Measurements from ENCODE around the gene C19orf85.
A peak's percentile ranks its signal among the peaks of the same experiment; 100 is the strongest.

C19orf85 gene

GRCh38 chr19:55484593-55485438 lies 20.3 kb upstream of the C19orf85 start, which contains the start of gene NAT14:
Gene NAT14 (plus strand): TSS chr19:55485188. CDS start chr19:55485709, 521 bp downstream.
- DNase-seq (peak; percentile 78), ATAC-seq (peak; percentile 67)
- H3K27me3 Mint-ChIP-seq: no peaks in the 10 kb centered on the region
- H3K27ac Mint-ChIP-seq: peak within 1 kb of the TSS; percentile 81
- H3K9me3 Mint-ChIP-seq: no peaks in the 10 kb centered on the region
- peak within 1 kb of the TSS; percentile 78 for H3K4me3 Mint-ChIP-seq
- no peaks in the 10 kb centered on the region for H3K36me3 Mint-ChIP-seq (ENCODE audit: low read depth)
- H3K4me1 Mint-ChIP-seq: peaks cover 21% of the 10 kb centered on the region

GRCh38 chr19:55483706-55484592 lies 19.4 kb upstream of the C19orf85 start:
- no peak for ATAC-seq
- no peak for DNase-seq
- Mint-ChIP-seq H3K27me3 (no peaks in the 10 kb centered on the region), H3K9me3 (no peaks in the 10 kb centered on the region), H3K36me3 (ENCODE audit: low read depth) (no peaks in the 10 kb centered on the region), H3K27ac (no peak overlapping the region), H3K4me1 (peaks cover 24% of the 10 kb centered on the region), H3K4me3 (peak overlapping the region; percentile 51)

- DNase-seq (no peak), ATAC-seq (no peak)
- H3K4me1 Mint-ChIP-seq: peaks cover 31% of the 10 kb centered on the region
- no peaks in the 10 kb centered on the region for H3K36me3 Mint-ChIP-seq (ENCODE audit: low read depth)
- H3K27ac Mint-ChIP-seq: no peak overlapping the region
- no peak overlapping the region for H3K4me3 Mint-ChIP-seq
- H3K9me3 Mint-ChIP-seq: no peaks in the 10 kb centered on the region
- no peaks in the 10 kb centered on the region for H3K27me3 Mint-ChIP-seq
These were observed 18.6 kb upstream of the C19orf85 start for GRCh38 chr19:55482967-55483705.

- H3K4me1 Mint-ChIP-seq: peaks cover 32% of the 10 kb centered on the region
- ATAC-seq: no peak
These were observed 17.8 kb upstream of the C19orf85 start for GRCh38 chr19:55482156-55482961.

GRCh38 chr19:55481794-55482155 lies 17.2 kb upstream of the C19orf85 start:
- Mint-ChIP-seq H3K27me3 (no peaks in the 10 kb centered on the region), H3K36me3 (ENCODE audit: low read depth) (no peaks in the 10 kb centered on the region), H3K4me3 (no peak overlapping the region), H3K9me3 (no peaks in the 10 kb centered on the region), H3K27ac (no peak overlapping the region), H3K4me1 (peaks cover 30% of the 10 kb centered on the region)
- DNase-seq (no peak), ATAC-seq (no peak)

More at GRCh38 chr19:55482156-55482961, 17.8 kb upstream of the C19orf85 start:
- Mint-ChIP-seq H3K4me3 (no peak overlapping the region), H3K36me3 (ENCODE audit: low read depth) (no peaks in the 10 kb centered on the region), H3K27me3 (no peaks in the 10 kb centered on the region), H3K9me3 (no peaks in the 10 kb centered on the region), H3K27ac (no peak overlapping the region)
- no peak for DNase-seq

GRCh38 chr19:55481148-55481793 lies 16.7 kb upstream of the C19orf85 start:
- Mint-ChIP-seq H3K4me1 (peaks cover 30% of the 10 kb centered on the region), H3K4me3 (no peak overlapping the region), H3K27ac (no peak overlapping the region), H3K36me3 (ENCODE audit: low read depth) (no peaks in the 10 kb centered on the region), H3K27me3 (no peaks in the 10 kb centered on the region), H3K9me3 (no peaks in the 10 kb centered on the region)
- DNase-seq: no peak
- no peak for ATAC-seq

- Mint-ChIP-seq H3K4me3 (no peak overlapping the region), H3K27me3 (no peaks in the 10 kb centered on the region), H3K36me3 (ENCODE audit: low read depth) (no peaks in the 10 kb centered on the region), H3K9me3 (no peaks in the 10 kb centered on the region), H3K27ac (peak overlapping the region; percentile 6), H3K4me1 (peaks cover 33% of the 10 kb centered on the region)
- no peak for ATAC-seq
- no peak for DNase-seq
These were observed 15.1 kb upstream of the C19orf85 start for GRCh38 chr19:55479451-55480230.

GRCh38 chr19:55479045-55479444 lies 14.5 kb upstream of the C19orf85 start:
- no peaks in the 10 kb centered on the region for H3K36me3 Mint-ChIP-seq (ENCODE audit: low read depth)
- no peaks in the 10 kb centered on the region for H3K27me3 Mint-ChIP-seq
- H3K4me3 Mint-ChIP-seq: no peak overlapping the region
- peaks cover 33% of the 10 kb centered on the region for H3K4me1 Mint-ChIP-seq
- no peak for DNase-seq
- no peak for ATAC-seq
- H3K9me3 Mint-ChIP-seq: no peaks in the 10 kb centered on the region
- peak overlapping the region; percentile 6 for H3K27ac Mint-ChIP-seq

GRCh38 chr19:55478364-55478763 lies 13.8 kb upstream of the C19orf85 start:
- peak overlapping the region; percentile 6 for H3K27ac Mint-ChIP-seq
- H3K9me3 Mint-ChIP-seq: no peaks in the 10 kb centered on the region
- no peaks in the 10 kb centered on the region for H3K27me3 Mint-ChIP-seq
- H3K36me3 Mint-ChIP-seq (ENCODE audit: low read depth): no peaks in the 10 kb centered on the region
- peak overlapping the region; percentile 90 for H3K4me3 Mint-ChIP-seq
- no peak for ATAC-seq
- no peak for DNase-seq
- H3K4me1 Mint-ChIP-seq: peaks cover 33% of the 10 kb centered on the region

- H3K36me3 Mint-ChIP-seq (ENCODE audit: low read depth): no peaks in the 10 kb centered on the region
- H3K9me3 Mint-ChIP-seq: no peaks in the 10 kb centered on the region
- DNase-seq (no peak), ATAC-seq (no peak)
- H3K27ac Mint-ChIP-seq: no peak overlapping the region
- peaks cover 33% of the 10 kb centered on the region for H3K4me1 Mint-ChIP-seq
- no peaks in the 10 kb centered on the region for H3K27me3 Mint-ChIP-seq
- H3K4me3 Mint-ChIP-seq: peak overlapping the region; percentile 90
These were observed 13.4 kb upstream of the C19orf85 start for GRCh38 chr19:55477905-55478304.

- peaks cover 33% of the 10 kb centered on the region for H3K4me1 Mint-ChIP-seq
- peak; percentile 98 for DNase-seq
- H3K9me3 Mint-ChIP-seq: no peaks in the 10 kb centered on the region
- H3K27me3 Mint-ChIP-seq: no peaks in the 10 kb centered on the region
- peak within 1 kb of the TSS; percentile 90 for H3K4me3 Mint-ChIP-seq
- H3K27ac Mint-ChIP-seq: peak within 1 kb of the TSS; percentile 94
- no peaks in the 10 kb centered on the region for H3K36me3 Mint-ChIP-seq (ENCODE audit: low read depth)
- peak; percentile 93 for ATAC-seq
These were observed 11.7 kb upstream of the C19orf85 start, which contains the start of gene ZNF628 for GRCh38 chr19:55476100-55476775. Gene ZNF628 (plus strand): TSS chr19:55476617. CDS start chr19:55479911, 3,294 bp downstream.
